HTR-8/SVneo (cell line): ENCODE measurements around the gene GLO1.

Source experiments
- DNase-seq: peaks from one replicate; pipeline ENCODE4 v3.0.0; 2011; ENCODE audit warnings: low spot score, mixed read lengths; ENCODE audit not compliant: insufficient read length
- FAIRE-seq: peaks from 2 replicates; lab custom pipeline; 2011; peaks lifted over from hg19 to GRCh38; lab: Jason Lieb, UNC

Gene GLO1

GRCh38 chr6:38702558-38703397 is at the start of gene GLO1:
Gene GLO1, minus strand, starts transcription at chr6:38703145. Its CDS starts 91 bp downstream, at chr6:38703054.
- peak; percentile 96 for FAIRE-seq

GRCh38 chr6:38750968-38751615 is 48.1 kb upstream of the GLO1 start:
- FAIRE-seq (no peak), DNase-seq (no peak)

More at GRCh38 chr6:38702558-38703397, at the start of gene GLO1:
- DNase-seq, result peak; percentile 99

GRCh38 chr6:38749473-38749872 is 46.5 kb upstream of the GLO1 start:
- DNase-seq, result no peak
- FAIRE-seq, result no peak

GRCh38 chr6:38739532-38739931 is 36.6 kb upstream of the GLO1 start:
- FAIRE-seq (no peak), DNase-seq (no peak)

GRCh38 chr6:38738261-38738660 is 35.3 kb upstream of the GLO1 start:
- FAIRE-seq, result no peak
- no peak for DNase-seq

- no peak for FAIRE-seq
- DNase-seq, result no peak
Measured at GRCh38 chr6:38736951-38737350, 34.0 kb upstream of the GLO1 start.

- FAIRE-seq (no peak), DNase-seq (no peak)
Measured at GRCh38 chr6:38730140-38730862, 27.4 kb upstream of the GLO1 start.

GRCh38 chr6:38728203-38728602 is 25.3 kb upstream of the GLO1 start:
- no peak for FAIRE-seq
- no peak for DNase-seq

- peak; percentile 18 for DNase-seq
- peak; percentile 26 for FAIRE-seq
Measured at GRCh38 chr6:38725414-38726183, 22.7 kb upstream of the GLO1 start.

- FAIRE-seq, result no peak
- DNase-seq, result no peak
Measured at GRCh38 chr6:38724343-38724742, 21.4 kb upstream of the GLO1 start.

- FAIRE-seq, result no peak
Measured at GRCh38 chr6:38723783-38724182, 20.8 kb upstream of the GLO1 start.

GRCh38 chr6:38722727-38723334 is 19.9 kb upstream of the GLO1 start:
- FAIRE-seq (no peak), DNase-seq (no peak)

More at GRCh38 chr6:38723783-38724182, 20.8 kb upstream of the GLO1 start:
- DNase-seq, result no peak

GRCh38 chr6:38722038-38722437 is 19.1 kb upstream of the GLO1 start:
- FAIRE-seq, result no peak

GRCh38 chr6:38720295-38720694 is 17.4 kb upstream of the GLO1 start:
- no peak for DNase-seq

More at GRCh38 chr6:38722038-38722437, 19.1 kb upstream of the GLO1 start:
- DNase-seq, result no peak

GRCh38 chr6:38719358-38719757 is 16.4 kb upstream of the GLO1 start:
- no peak for DNase-seq
- FAIRE-seq, result no peak

More at GRCh38 chr6:38720295-38720694, 17.4 kb upstream of the GLO1 start:
- no peak for FAIRE-seq

GRCh38 chr6:38716825-38717224 is 13.9 kb upstream of the GLO1 start:
- DNase-seq, result no peak
- FAIRE-seq, result no peak

- DNase-seq (no peak), FAIRE-seq (no peak)
Measured at GRCh38 chr6:38715016-38715689, 12.2 kb upstream of the GLO1 start, which contains the start of gene DNAH8. Gene DNAH8, plus strand, starts transcription at chr6:38715311. Its CDS starts 7,499 bp downstream, at chr6:38722810.

- no peak for DNase-seq
Measured at GRCh38 chr6:38714239-38715015, 11.5 kb upstream of the GLO1 start.

More at GRCh38 chr6:38714239-38715015, 11.5 kb upstream of the GLO1 start:
- FAIRE-seq, result no peak
